C4-2B (cell line): Measurements from ENCODE around the gene IL1RL1.

Source experiments
- ZFX ChIP-seq: fragments of 450-650 bp; IDR thresholded peaks from 2 replicates; pipeline ENCODE4 v1.6.1; 2017
- TF ChIP-seq, protein P1 (sequence below): fragments of 450-650 bp; conservative IDR thresholded peaks from 2 replicates; pipeline ENCODE4 v1.5.1; 2017; ENCODE audit warnings: mild to moderate bottlenecking

DNA sequence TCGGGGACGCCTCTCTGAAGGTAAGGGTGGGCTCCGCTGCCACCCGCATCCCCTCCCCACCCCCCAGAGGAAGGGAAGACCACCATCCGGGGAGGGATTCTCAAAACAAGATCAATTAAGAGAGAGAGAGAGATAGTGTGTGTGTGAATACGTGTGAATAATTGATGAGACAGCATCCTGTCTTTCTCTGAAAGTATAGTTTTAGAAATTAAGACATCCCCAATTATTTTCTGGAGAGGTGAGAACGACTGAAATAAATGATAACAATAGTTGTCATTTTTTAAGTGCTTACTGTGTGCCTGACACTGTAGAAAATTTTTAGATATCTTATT, 45.0 kb downstream of the IL1RL1 start:
- TF ChIP-seq, protein P1, sequence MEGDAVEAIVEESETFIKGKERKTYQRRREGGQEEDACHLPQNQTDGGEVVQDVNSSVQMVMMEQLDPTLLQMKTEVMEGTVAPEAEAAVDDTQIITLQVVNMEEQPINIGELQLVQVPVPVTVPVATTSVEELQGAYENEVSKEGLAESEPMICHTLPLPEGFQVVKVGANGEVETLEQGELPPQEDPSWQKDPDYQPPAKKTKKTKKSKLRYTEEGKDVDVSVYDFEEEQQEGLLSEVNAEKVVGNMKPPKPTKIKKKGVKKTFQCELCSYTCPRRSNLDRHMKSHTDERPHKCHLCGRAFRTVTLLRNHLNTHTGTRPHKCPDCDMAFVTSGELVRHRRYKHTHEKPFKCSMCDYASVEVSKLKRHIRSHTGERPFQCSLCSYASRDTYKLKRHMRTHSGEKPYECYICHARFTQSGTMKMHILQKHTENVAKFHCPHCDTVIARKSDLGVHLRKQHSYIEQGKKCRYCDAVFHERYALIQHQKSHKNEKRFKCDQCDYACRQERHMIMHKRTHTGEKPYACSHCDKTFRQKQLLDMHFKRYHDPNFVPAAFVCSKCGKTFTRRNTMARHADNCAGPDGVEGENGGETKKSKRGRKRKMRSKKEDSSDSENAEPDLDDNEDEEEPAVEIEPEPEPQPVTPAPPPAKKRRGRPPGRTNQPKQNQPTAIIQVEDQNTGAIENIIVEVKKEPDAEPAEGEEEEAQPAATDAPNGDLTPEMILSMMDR = no peak
- TF ChIP-seq ZFX = no peak
